GM18861 (cell line): Measurements from ENCODE around the gene ACP2.
A peak's percentile ranks its signal among the peaks of the same experiment; 100 is the strongest.

Experiments used
- ATAC-seq: cut with Tn5 transposase; IDR thresholded peaks from one replicate; pipeline ENCODE4 v1.9.1; 2021; ENCODE audit not compliant: unreplicated experiment

ACP2 gene

GRCh38 chr11:47269002-47269828, 20.6 kb upstream of the ACP2 start:
- peak; percentile 38 for ATAC-seq

- ATAC-seq = no peak
Measured at GRCh38 chr11:47268448-47269001, 19.9 kb upstream of the ACP2 start.

- ATAC-seq = no peak
Measured at GRCh38 chr11:47267876-47268275, 19.3 kb upstream of the ACP2 start.

GRCh38 chr11:47264521-47264920, 15.9 kb upstream of the ACP2 start:
- no peak for ATAC-seq

- no peak for ATAC-seq
Measured at GRCh38 chr11:47264119-47264518, 15.5 kb upstream of the ACP2 start.

GRCh38 chr11:47261291-47261800, 12.7 kb upstream of the ACP2 start:
- no peak for ATAC-seq

GRCh38 chr11:47260366-47260765, 11.8 kb upstream of the ACP2 start:
- ATAC-seq = no peak

GRCh38 chr11:47259232-47259977, 10.8 kb upstream of the ACP2 start:
- ATAC-seq = no peak

- ATAC-seq = no peak
Measured at GRCh38 chr11:47258317-47258902, 9.8 kb upstream of the ACP2 start.

GRCh38 chr11:47257517-47258316, 9.1 kb upstream of the ACP2 start, which contains the start of gene NR1H3:
TSS of gene NR1H3 (plus strand) at chr11:47257996. CDS start at chr11:47259217, 1,221 bp downstream.
- ATAC-seq = no peak

- ATAC-seq = no peak
Measured at GRCh38 chr11:47257177-47257516, 8.5 kb upstream of the ACP2 start.

GRCh38 chr11:47256374-47256773, 7.8 kb upstream of the ACP2 start:
- ATAC-seq = no peak

GRCh38 chr11:47254386-47254785, 5.8 kb upstream of the ACP2 start:
- ATAC-seq = no peak

GRCh38 chr11:47253660-47254059, 5.0 kb upstream of the ACP2 start:
- no peak for ATAC-seq

- no peak for ATAC-seq
Measured at GRCh38 chr11:47251751-47252150, 3.1 kb upstream of the ACP2 start.

- no peak for ATAC-seq
Measured at GRCh38 chr11:47249378-47249715, 733 bp upstream of the ACP2 start.

- peak; percentile 12 for ATAC-seq
Measured at GRCh38 chr11:47248304-47248663, 330 bp downstream of the ACP2 start.

GRCh38 chr11:47247502-47247901, 1.1 kb downstream of the ACP2 start:
- no peak for ATAC-seq

GRCh38 chr11:47245611-47246357, 2.8 kb downstream of the ACP2 start:
- ATAC-seq = no peak
